DLD1 (cell line): ENCODE measurements around the gene CD2.

ENCODE experiments used
- in situ Hi-C: cut with HindIII; loops from 2 replicates; pipeline ENCODE4 v1.10.0; 2017; ENCODE audit warnings: low sequenced_read_pairs

The CD2 gene

DNA sequence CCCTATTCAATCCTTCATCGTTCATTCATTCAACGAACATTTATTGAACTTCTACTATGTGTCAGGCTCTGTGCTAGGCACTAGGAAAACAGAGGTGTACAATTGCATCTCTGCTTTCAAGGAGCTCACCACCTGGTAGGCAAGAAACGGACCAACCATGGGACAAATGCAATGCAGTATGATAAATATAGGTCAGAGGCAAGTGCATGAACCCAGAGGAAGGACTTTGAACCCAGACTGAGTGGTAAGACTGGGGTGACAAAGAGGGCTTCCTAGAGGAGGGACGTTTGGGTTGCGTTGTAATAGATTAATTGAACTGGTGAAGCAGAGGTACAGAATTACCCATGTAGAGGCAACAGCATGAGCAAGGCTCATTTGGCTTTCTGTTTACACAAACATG, 16.4 kb downstream of the CD2 start:
- in situ Hi-C loops = no loop called here

- in situ Hi-C loops = no loop called here
Measured at GRCh38 chr1:116771997-116772647, 17.9 kb downstream of the CD2 start.

DNA sequence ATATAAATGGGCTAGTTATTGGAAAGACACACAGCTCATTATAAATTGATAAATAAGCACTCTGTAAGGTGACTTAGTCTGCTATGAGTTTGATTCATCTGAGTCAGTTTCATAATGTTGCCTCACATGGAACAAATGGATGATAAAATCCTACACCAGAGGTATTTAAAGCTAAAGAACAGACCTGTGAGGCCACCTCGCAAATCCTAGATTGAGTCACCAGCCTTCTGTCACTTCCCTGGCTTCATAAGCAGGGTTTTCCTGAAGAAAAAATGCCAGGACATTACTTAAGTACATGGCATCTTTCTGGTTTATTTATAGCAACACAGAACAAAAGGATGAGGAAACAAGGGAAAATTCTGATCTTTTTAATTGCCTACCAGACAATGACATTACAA, 18.4 kb downstream of the CD2 start:
- in situ Hi-C loops = no loop called here

DNA sequence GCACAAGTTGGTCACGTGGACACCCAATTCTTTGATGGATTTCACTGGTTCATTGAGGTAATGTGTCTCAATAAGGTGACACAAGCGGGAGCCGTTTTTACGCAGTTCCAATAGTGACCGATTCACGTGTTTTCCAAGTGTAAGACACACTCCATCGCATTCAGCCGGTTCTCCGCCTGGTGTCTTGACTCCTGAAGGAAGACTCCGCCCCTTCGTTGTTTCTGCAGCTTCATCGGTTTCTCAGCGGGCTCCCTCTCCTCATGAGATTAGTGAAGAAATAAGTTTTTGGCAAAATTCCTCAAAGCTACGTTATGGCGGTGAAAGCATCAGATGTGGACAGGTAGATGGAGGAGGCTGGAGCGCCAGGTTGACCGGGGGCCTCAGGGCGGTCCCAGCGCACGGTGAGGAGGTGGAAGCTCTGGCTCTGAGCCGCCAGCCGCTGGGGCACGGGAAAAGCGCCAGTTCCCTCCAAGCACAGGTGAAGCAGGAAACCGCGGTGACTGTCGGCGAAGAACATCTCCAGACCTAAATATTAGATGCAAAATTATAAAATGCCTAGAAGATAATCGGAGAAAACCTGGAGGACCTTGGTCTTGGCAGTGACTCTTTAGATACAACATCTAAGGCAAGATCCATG, 21.0 kb downstream of the CD2 start:
- in situ Hi-C loops = no loop called here

- in situ Hi-C loops = no loop called here
Measured at GRCh38 chr1:116777831-116778830, 23.9 kb downstream of the CD2 start.

DNA sequence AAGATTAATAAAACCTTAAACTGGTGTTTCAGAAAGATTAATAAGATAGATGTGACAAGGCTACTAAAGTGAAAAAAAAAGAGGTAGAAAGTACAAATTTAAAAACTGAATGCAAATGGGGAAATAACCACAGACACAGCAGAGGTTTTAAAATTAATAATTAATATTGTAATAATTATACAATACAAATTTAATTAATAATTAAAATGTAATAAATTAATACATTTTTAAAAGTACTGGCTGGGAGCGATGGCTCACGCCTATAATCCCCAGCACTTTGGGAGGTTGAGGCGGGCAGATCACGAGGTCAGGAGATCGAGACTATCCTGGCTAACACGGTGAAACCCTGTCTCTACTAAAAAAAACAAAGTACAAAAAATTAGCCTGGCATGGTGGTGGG, 26.8 kb downstream of the CD2 start:
- in situ Hi-C loops = no loop called here

- in situ Hi-C loops = no loop called here
Measured at GRCh38 chr1:116785006-116785405, 30.8 kb downstream of the CD2 start.

GRCh38 chr1:116786049-116786448, 31.8 kb downstream of the CD2 start:
- in situ Hi-C loops = no loop called here

DNA sequence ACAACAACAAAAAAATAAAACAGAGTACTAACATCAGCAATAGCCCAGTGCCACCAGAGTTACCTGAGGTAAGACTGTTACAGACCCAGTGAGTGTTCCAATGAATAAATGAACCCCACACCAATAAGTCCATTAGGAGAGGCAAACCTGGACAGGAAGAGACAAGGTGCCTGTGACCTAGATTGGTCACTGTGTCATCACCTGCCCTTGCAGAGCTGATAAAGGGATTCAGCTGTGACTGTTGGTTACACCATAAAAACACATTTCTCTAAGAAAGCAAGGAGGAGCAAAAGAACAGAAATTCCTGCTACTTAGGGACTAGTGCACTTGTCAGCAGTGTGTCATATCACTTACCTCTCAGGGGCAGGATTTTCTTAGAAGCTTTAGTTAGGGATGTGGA, 37.5 kb downstream of the CD2 start:
- in situ Hi-C loops = no loop called here

GRCh38 chr1:116793357-116793935, 39.2 kb downstream of the CD2 start:
- in situ Hi-C loops = no loop called here

DNA sequence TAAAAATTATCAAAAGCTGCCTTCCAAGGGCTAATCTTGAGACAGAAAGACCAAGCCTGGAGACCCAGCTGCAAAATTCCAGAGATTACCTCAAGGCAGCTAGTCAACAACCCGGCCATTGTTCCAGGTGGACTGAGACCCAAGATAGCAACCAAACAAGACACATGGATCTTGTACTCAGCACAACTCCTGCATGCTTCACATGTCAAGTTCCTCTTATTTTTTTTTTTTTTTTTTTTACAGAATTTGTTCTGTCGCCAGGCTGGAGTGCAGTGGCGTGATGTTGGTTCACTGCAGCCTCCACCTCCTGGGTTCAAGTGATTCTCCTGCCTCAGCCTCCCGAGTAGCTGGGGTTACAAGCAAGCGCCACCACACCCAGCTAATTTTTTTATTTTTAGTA, 40.1 kb downstream of the CD2 start:
- in situ Hi-C loops = no loop called here

- in situ Hi-C loops = no loop called here
Measured at GRCh38 chr1:116794804-116795481, 40.7 kb downstream of the CD2 start.

DNA sequence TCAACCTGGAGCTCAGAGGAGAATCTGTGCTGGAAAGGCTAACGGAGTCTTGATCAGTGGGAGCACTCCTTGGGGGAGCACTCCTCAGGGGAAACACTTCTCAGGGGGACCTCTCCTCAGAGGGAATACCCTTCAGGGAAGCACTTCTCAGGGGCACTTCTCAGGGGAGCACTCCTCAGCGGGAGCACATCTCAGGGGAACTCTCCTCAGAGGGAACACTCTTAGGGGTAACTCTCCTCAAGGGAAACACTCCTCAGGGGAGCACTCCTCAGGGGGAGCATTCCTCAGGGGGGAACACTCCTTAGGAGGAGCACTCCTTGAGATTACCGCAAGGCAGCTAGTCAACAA, 41.2 kb downstream of the CD2 start:
- in situ Hi-C loops = no loop called here

- in situ Hi-C loops = loop anchor here (10.0 kb wide), 1 partner anchor 80 kb away; no protein-coding TSS in a partner anchor
Measured at GRCh38 chr1:116804736-116805135, 50.5 kb downstream of the CD2 start.

DNA sequence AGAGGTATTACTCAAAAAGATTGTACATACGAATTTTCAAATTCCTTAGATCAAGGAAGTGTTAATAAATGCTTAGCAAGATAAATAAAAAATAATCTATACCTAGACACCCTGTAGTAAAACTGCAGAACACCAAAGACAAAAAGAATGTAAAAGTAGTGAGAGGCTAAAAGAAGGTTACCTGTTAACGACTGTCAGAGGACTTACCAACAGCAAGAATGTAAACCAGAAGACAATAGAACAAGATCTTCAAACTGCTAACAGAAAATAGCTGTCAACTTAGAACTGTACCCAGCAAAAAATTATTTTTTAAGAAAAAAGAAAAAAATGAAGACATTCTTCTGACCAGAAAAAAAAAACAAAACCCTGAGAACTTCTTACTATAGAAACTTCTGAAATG, 51.2 kb downstream of the CD2 start:
- in situ Hi-C loops = loop anchor here (10.0 kb wide), 1 partner anchor 79 kb away; no protein-coding TSS in a partner anchor

DNA sequence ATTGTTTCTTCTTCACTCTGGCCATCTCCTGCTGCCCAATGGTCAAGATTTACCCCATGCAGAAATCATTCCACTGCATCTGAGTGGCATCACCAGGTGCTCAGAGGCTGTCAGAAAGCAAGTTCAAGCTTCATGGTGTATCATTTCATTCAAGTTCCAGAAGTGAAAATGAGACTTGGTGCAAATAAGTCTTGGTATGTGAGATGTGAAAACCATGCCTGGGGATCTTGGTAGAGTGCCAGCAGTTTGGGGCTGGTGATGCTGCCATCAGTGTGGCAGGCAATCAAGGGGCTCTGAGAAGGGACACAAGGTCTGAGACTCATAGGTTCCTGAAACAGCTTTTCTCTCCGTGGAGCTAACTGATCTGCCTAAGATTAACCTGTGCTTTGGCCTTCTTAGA, 52.0 kb downstream of the CD2 start:
- in situ Hi-C loops = loop anchor here (10.0 kb wide), 1 partner anchor 79 kb away; no protein-coding TSS in a partner anchor

DNA sequence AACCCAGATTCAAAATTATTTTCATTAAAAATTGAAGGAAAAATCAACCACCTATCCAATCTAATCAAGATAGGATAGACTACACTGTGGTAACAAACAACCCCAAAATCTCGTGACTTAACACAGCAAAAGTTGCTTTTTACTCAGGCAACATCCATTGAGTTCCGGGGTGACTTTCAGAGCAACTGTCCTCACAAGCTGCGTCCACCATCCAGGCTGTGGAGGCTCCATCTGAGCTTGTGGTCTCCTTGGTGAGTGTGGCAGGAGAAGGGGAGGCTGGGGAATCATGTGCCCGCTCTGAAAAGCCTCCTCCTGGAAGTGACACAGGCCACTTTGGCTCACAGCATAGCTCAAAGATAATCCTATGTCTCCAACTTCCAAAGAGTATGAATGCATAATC, 52.4 kb downstream of the CD2 start:
- in situ Hi-C loops = loop anchor here (10.0 kb wide), 1 partner anchor 78 kb away; no protein-coding TSS in a partner anchor

- in situ Hi-C loops = loop anchor here (10.0 kb wide), 1 partner anchor 77 kb away; no protein-coding TSS in a partner anchor
Measured at GRCh38 chr1:116807394-116808199, 53.4 kb downstream of the CD2 start.

- in situ Hi-C loops = loop anchor here (10.0 kb wide), 1 partner anchor 76 kb away; no protein-coding TSS in a partner anchor
Measured at GRCh38 chr1:116808200-116808847, 54.1 kb downstream of the CD2 start.
